ENCODE data around the gene KLHL2. TPM values are rescaled to one million over a fixed set of nuclear protein-coding genes. Genes with fewer than 3 reads are reported as not detected.
"Not testable (repeated sequence)": the region's sequence is repeated elsewhere in the genome, so short reads cannot be mapped to it uniquely, and the experiment has no call there.

Gene KLHL2
- total RNA-seq, 2 experiments from 2014 or later, result 27.9 to 33.8 TPM

- H3K9me3 ChIP-seq (ENCODE audit: low read length); H3K4me2 ChIP-seq (ENCODE audit: low read length); BruUV-seq (replicated peaks); H3K27ac ChIP-seq (ENCODE audit: low read depth, low read length, poor library complexity, severe bottlenecking); intact Hi-C loops (cut with micrococcal nuclease; ENCODE audit: unreplicated experiment); H3K36me3 ChIP-seq (ENCODE audit: insufficient read depth, low read length); H3K79me2 ChIP-seq (ENCODE audit: insufficient read depth, low read depth, low read length); H2AFZ ChIP-seq (ENCODE audit: low read length); CTCF ChIA-PET (ENCODE audit: unreplicated experiment); H3K9me2 ChIP-seq (ENCODE audit: insufficient read depth, low read length); DNase-seq (ENCODE audit: low spot score); H3K4me1 ChIP-seq (ENCODE audit: insufficient read depth, low read length, poor library complexity, severe bottlenecking); H3K4me3 ChIP-seq (ENCODE audit: low read depth, low read length, poor library complexity, severe bottlenecking); H4K20me1 ChIP-seq (ENCODE audit: insufficient read depth, low read length): not testable (repeated sequence)
- POLR2A ChIA-PET, result interaction anchor here (0.7 kb wide), 1 partner anchor 47 kb away, joined by 3 read pairs; no protein-coding TSS in a partner anchor
Observed at GRCh38 chr4:165244587-165245186, 37.3 kb downstream of the KLHL2 start.

- BruUV-seq (replicated peaks), result no TSS peak
- H3K9me3 ChIP-seq (ENCODE audit: low read length), result no peaks in the 10 kb centered on the region
- ChIA-PET POLR2A (no interaction called here), CTCF (ENCODE audit: unreplicated experiment) (no interaction called here)
- intact Hi-C loops (cut with micrococcal nuclease; ENCODE audit: unreplicated experiment), result no loop called here
- H3K4me1 ChIP-seq (ENCODE audit: insufficient read depth, low read length, poor library complexity, severe bottlenecking), result peaks cover 8% of the 10 kb centered on the region
- H2AFZ ChIP-seq (ENCODE audit: low read length), result no peak overlapping the region
- no peak overlapping the region for H3K4me2 ChIP-seq (ENCODE audit: low read length)
- H4K20me1 ChIP-seq (ENCODE audit: insufficient read depth, low read length), result no peaks in the 10 kb centered on the region
- DNase-seq (ENCODE audit: low spot score), result no peak
- TF ChIP-seq EZH2phosphoT487 (IDR thresholded peaks at IDR 0.05; ENCODE audit: borderline replicate concordance, low read depth, low read length) (no peak), CTCF (conservative IDR thresholded peaks at IDR 0.05; ENCODE audit: low read length) (no peak)
- no peak overlapping the region for H3K4me3 ChIP-seq (ENCODE audit: low read depth, low read length, poor library complexity, severe bottlenecking)
- H3K79me2 ChIP-seq (ENCODE audit: insufficient read depth, low read depth, low read length), result no peaks in the 10 kb centered on the region
- H3K36me3 ChIP-seq (ENCODE audit: insufficient read depth, low read length), result peaks cover 4% of the 10 kb centered on the region; the same call in 1 of the 2 replicates
- H3K27ac ChIP-seq (ENCODE audit: low read depth, low read length, poor library complexity, severe bottlenecking), result no peak overlapping the region
- no peaks in the 10 kb centered on the region for H3K9me2 ChIP-seq (ENCODE audit: insufficient read depth, low read length)
Observed at GRCh38 chr4:165248102-165248501, 40.7 kb downstream of the KLHL2 start.

GRCh38 chr4:165248904-165249303 is 41.5 kb downstream of the KLHL2 start:
- ChIA-PET CTCF (ENCODE audit: unreplicated experiment) (interaction anchor here (0.6 kb wide), 1 partner anchor 11 kb away, joined by 3 read pairs; no protein-coding TSS in a partner anchor), POLR2A (interaction anchor here (0.6 kb wide), 2 partner anchors 27 to 63 kb away, joined by 3 read pairs; no protein-coding TSS in a partner anchor)
- intact Hi-C loops (cut with micrococcal nuclease; ENCODE audit: unreplicated experiment); H2AFZ ChIP-seq (ENCODE audit: low read length); H3K9me3 ChIP-seq (ENCODE audit: low read length); BruUV-seq (replicated peaks); H3K4me3 ChIP-seq (ENCODE audit: low read depth, low read length, poor library complexity, severe bottlenecking); H3K79me2 ChIP-seq (ENCODE audit: insufficient read depth, low read depth, low read length); H3K9me2 ChIP-seq (ENCODE audit: insufficient read depth, low read length); H3K27ac ChIP-seq (ENCODE audit: low read depth, low read length, poor library complexity, severe bottlenecking); H3K4me1 ChIP-seq (ENCODE audit: insufficient read depth, low read length, poor library complexity, severe bottlenecking); H4K20me1 ChIP-seq (ENCODE audit: insufficient read depth, low read length); DNase-seq (ENCODE audit: low spot score); H3K36me3 ChIP-seq (ENCODE audit: insufficient read depth, low read length); H3K4me2 ChIP-seq (ENCODE audit: low read length): not testable (repeated sequence)

- H3K27ac ChIP-seq (ENCODE audit: low read depth, low read length, poor library complexity, severe bottlenecking); POLR2A ChIA-PET; H2AFZ ChIP-seq (ENCODE audit: low read length); BruUV-seq (replicated peaks); H3K9me2 ChIP-seq (ENCODE audit: insufficient read depth, low read length); H3K79me2 ChIP-seq (ENCODE audit: insufficient read depth, low read depth, low read length); H3K36me3 ChIP-seq (ENCODE audit: insufficient read depth, low read length); DNase-seq (ENCODE audit: low spot score); H3K9me3 ChIP-seq (ENCODE audit: low read length); H4K20me1 ChIP-seq (ENCODE audit: insufficient read depth, low read length); CTCF ChIA-PET (ENCODE audit: unreplicated experiment); H3K4me3 ChIP-seq (ENCODE audit: low read depth, low read length, poor library complexity, severe bottlenecking): not testable (repeated sequence)
- intact Hi-C loops (cut with micrococcal nuclease; ENCODE audit: unreplicated experiment), result loop anchor here (5.0 kb wide), 1 partner anchor 47 kb away; the partner anchor contains the start of gene KLHL2
- H3K4me2 ChIP-seq (ENCODE audit: low read length), result peak overlapping the region; percentile 69
- H3K4me1 ChIP-seq (ENCODE audit: insufficient read depth, low read length, poor library complexity, severe bottlenecking), result peaks cover 45% of the 10 kb centered on the region
Observed at GRCh38 chr4:165254771-165255170, 47.4 kb downstream of the KLHL2 start.

GRCh38 chr4:165255439-165255838 is 48.1 kb downstream of the KLHL2 start:
- H3K4me2 ChIP-seq (ENCODE audit: low read length), result peak overlapping the region; percentile 69

More at GRCh38 chr4:165255439-165255838, 48.1 kb downstream of the KLHL2 start:
- H3K36me3 ChIP-seq (ENCODE audit: insufficient read depth, low read length); H3K79me2 ChIP-seq (ENCODE audit: insufficient read depth, low read depth, low read length); CTCF ChIA-PET (ENCODE audit: unreplicated experiment); H2AFZ ChIP-seq (ENCODE audit: low read length); H3K9me3 ChIP-seq (ENCODE audit: low read length); H3K9me2 ChIP-seq (ENCODE audit: insufficient read depth, low read length); BruUV-seq (replicated peaks); POLR2A ChIA-PET; H4K20me1 ChIP-seq (ENCODE audit: insufficient read depth, low read length): not testable (repeated sequence)
- H3K27ac ChIP-seq (ENCODE audit: low read depth, low read length, poor library complexity, severe bottlenecking), result peak overlapping the region; percentile 52
- peak; percentile 80 for DNase-seq (ENCODE audit: low spot score)
- intact Hi-C loops (cut with micrococcal nuclease; ENCODE audit: unreplicated experiment), result loop anchor here (5.0 kb wide), 1 partner anchor 48 kb away; the partner anchor contains the start of gene KLHL2
- peaks cover 51% of the 10 kb centered on the region for H3K4me1 ChIP-seq (ENCODE audit: insufficient read depth, low read length, poor library complexity, severe bottlenecking)
- peak overlapping the region; percentile 4 for H3K4me3 ChIP-seq (ENCODE audit: low read depth, low read length, poor library complexity, severe bottlenecking)

Measured in OCI-LY7 (cell line).